ENCODE results near the gene TMEM184B. TPM values are rescaled to one million over a fixed set of nuclear protein-coding genes. Genes with fewer than 3 reads are reported as not detected.
"Not testable (repeated sequence)": the region's sequence is repeated elsewhere in the genome, so short reads cannot be mapped to it uniquely, and the experiment has no call there.

TMEM184B gene
- polyA plus RNA-seq, 2 of the 4 experiments (the other 2 are of a cell fraction): 22.2 to 36.8 TPM

- ChIA-PET POLR2A (interaction anchor here (0.5 to 1.7 kb wide), 6 partner anchors 11 to 621 kb away, joined by 3 to 14 read pairs (median 4); partner anchors contain the start of gene MAFF), CTCF (interaction anchor here (0.6 to 1.0 kb wide), 2 partner anchors 13 to 18 kb away, joined by 3 read pairs; no protein-coding TSS in a partner anchor)
- no peak for FAIRE-seq
Measured at GRCh38 chr22:38181453-38182200, 91.2 kb downstream of the TMEM184B start, which contains the start of gene PLA2G6. TSS of gene PLA2G6 (minus strand) at chr22:38181830. CDS start at chr22:38169426, 12,404 bp downstream.

GRCh38 chr22:38180841-38181452, 91.9 kb downstream of the TMEM184B start:
- peaks cover 42% of the 10 kb centered on the region for H3K4me1 ChIP-seq
- no peak for FAIRE-seq

More at GRCh38 chr22:38181453-38182200, 91.2 kb downstream of the TMEM184B start, which contains the start of gene PLA2G6:
- peak within 1 kb of the TSS; percentile 89 for H3K4me2 ChIP-seq
- TF ChIP-seq RCOR1 (IDR thresholded peaks at IDR 0.05; ENCODE audit: low read depth, low read length) (no peak), GATA3 (IDR thresholded peaks at IDR 0.05; ENCODE audit: borderline replicate concordance) (no peak), RARB (CRISPR knock-in tag; IDR thresholded peaks at IDR 0.05) (no peak), MAZ (IDR thresholded peaks at IDR 0.05; ENCODE audit: borderline replicate concordance, low read depth, low read length) (no peak), JUN (IDR thresholded peaks at IDR 0.05) (no peak), POLR2A (IDR thresholded peaks at IDR 0.05; ENCODE audit: low read length) (0 out of 2 replicates have a peak, but pooled peaks have one; percentile 12), MAX (IDR thresholded peaks at IDR 0.05) (peak; percentile 47; the same call in 1 of the 2 replicates), HEYL (CRISPR knock-in tag; IDR thresholded peaks at IDR 0.05) (no peak), HOXB13 (CRISPR knock-in tag; IDR thresholded peaks at IDR 0.05; ENCODE audit: low read depth) (no peak), MAFK (IDR thresholded peaks at IDR 0.05; ENCODE audit: partially characterized antibody) (peak; percentile 92), FOSB (CRISPR knock-in tag; IDR thresholded peaks at IDR 0.05) (no peak), ESRRA (IDR thresholded peaks at IDR 0.05; ENCODE audit: borderline replicate concordance, low read length) (0 out of 2 replicates have a peak, but pooled peaks have one; percentile 21), USF2 (IDR thresholded peaks at IDR 0.05) (peak; percentile 95)
- ATAC-seq (peak; percentile 92), DNase-seq (ENCODE audit: low read depth in 1 of 2, low spot score in 1 of 2) (peak; percentile 91 to 98)
- H3K4me1 ChIP-seq: peaks cover 42% of the 10 kb centered on the region
- H3K9me3 ChIP-seq: no peaks in the 10 kb centered on the region
- WGBS (ENCODE audit: missing lambda C conversion rate): 2% methylated on average over 21 of the region's 48 CpGs
- H3K27ac ChIP-seq: peak within 1 kb of the TSS; percentile 92 to 94
- H3K4me3 ChIP-seq: peak within 1 kb of the TSS; percentile 58

GRCh38 chr22:38178605-38178937, 94.2 kb downstream of the TMEM184B start:
- FAIRE-seq; ATAC-seq; H3K4me3 ChIP-seq; DNase-seq (ENCODE audit: low read depth in 1 of 2, low spot score in 1 of 2); POLR2A ChIA-PET; H3K9me3 ChIP-seq: not testable (repeated sequence)
- peak overlapping the region; percentile 89; the same call in 2 of the 3 replicates for H3K4me2 ChIP-seq
- CTCF ChIA-PET: interaction anchor here (1.0 to 3.6 kb wide), 4 partner anchors 59 to 127 kb away, joined by 3 to 19 read pairs (median 4); no protein-coding TSS in a partner anchor
- 93% methylated on average over 6 of the region's 7 CpGs for WGBS (ENCODE audit: missing lambda C conversion rate)
- H3K4me1 ChIP-seq: peaks cover 42% of the 10 kb centered on the region
- H3K27ac ChIP-seq: peak overlapping the region; percentile 92 to 94

More at GRCh38 chr22:38180841-38181452, 91.9 kb downstream of the TMEM184B start:
- TF ChIP-seq HMGXB4 (CRISPR knock-in tag; IDR thresholded peaks at IDR 0.05; ENCODE audit: borderline replicate concordance): no peak
- TF ChIP-seq HEYL (CRISPR knock-in tag; IDR thresholded peaks at IDR 0.05): no peak
- TF ChIP-seq FOXS1 (CRISPR knock-in tag; IDR thresholded peaks at IDR 0.05): no peak
- TF ChIP-seq HES2 (IDR thresholded peaks at IDR 0.05): no peak
- no peak for TF ChIP-seq PBX3 (IDR thresholded peaks at IDR 0.05)
- no peak for TF ChIP-seq MAZ (IDR thresholded peaks at IDR 0.05; ENCODE audit: borderline replicate concordance, low read depth, low read length)
- no peak for TF ChIP-seq TFCP2L1 (CRISPR knock-in tag; IDR thresholded peaks at IDR 0.05)
- TF ChIP-seq USF2 (IDR thresholded peaks at IDR 0.05): peak; percentile 66
- WGBS (ENCODE audit: missing lambda C conversion rate): 24% methylated on average over 12 of the region's 14 CpGs
- ChIA-PET POLR2A (interaction anchor here (0.7 to 1.7 kb wide), 3 partner anchors 11 to 35 kb away, joined by 3 to 14 read pairs (median 5); partner anchors contain the start of gene MAFF), CTCF (interaction anchor here (0.6 to 3.6 kb wide), 4 partner anchors 19 to 172 kb away, joined by 3 to 19 read pairs (median 3); no protein-coding TSS in a partner anchor)
- ATAC-seq (peak; percentile 4 to 15; a peak in 3 of 6 replicates), DNase-seq (ENCODE audit: low read depth in 1 of 2, low spot score in 1 of 2) (no peak)
- Histone ChIP-seq H3K4me2 (peak overlapping the region; percentile 89), H3K27ac (peak overlapping the region; percentile 92 to 94), H3K4me3 (peak overlapping the region; percentile 58), H3K9me3 (no peaks in the 10 kb centered on the region)
